GM18909 (cell line): ENCODE measurements around the gene SLC12A7.

Experiments
- ATAC-seq: cut with Tn5 transposase; IDR thresholded peaks from one replicate; pipeline ENCODE4 v1.9.1; 2021; ENCODE audit warnings: mild to moderate bottlenecking; ENCODE audit not compliant: unreplicated experiment, poor library complexity

Gene SLC12A7

GRCh38 chr5:1142886-1143669 is 31.2 kb upstream of the SLC12A7 start:
- ATAC-seq = no peak

GRCh38 chr5:1141834-1142233 is 30.0 kb upstream of the SLC12A7 start:
- no peak for ATAC-seq

- no peak for ATAC-seq
These were observed 28.9 kb upstream of the SLC12A7 start for GRCh38 chr5:1140818-1141189.

- ATAC-seq = peak; percentile 79
These were observed 28.4 kb upstream of the SLC12A7 start for GRCh38 chr5:1140171-1140817.

GRCh38 chr5:1139331-1140170 is 27.7 kb upstream of the SLC12A7 start:
- ATAC-seq = peak; percentile 9

GRCh38 chr5:1138445-1139245 is 26.8 kb upstream of the SLC12A7 start:
- no peak for ATAC-seq

GRCh38 chr5:1137567-1138444 is 25.9 kb upstream of the SLC12A7 start:
- ATAC-seq = no peak

GRCh38 chr5:1136814-1137213 is 25.0 kb upstream of the SLC12A7 start:
- no peak for ATAC-seq

- no peak for ATAC-seq
These were observed 24.0 kb upstream of the SLC12A7 start for GRCh38 chr5:1135696-1136525.

GRCh38 chr5:1134478-1134877 is 22.6 kb upstream of the SLC12A7 start:
- ATAC-seq = peak; percentile 67

- no peak for ATAC-seq
These were observed 21.8 kb upstream of the SLC12A7 start for GRCh38 chr5:1133510-1134201.

- ATAC-seq = no peak
These were observed 21.2 kb upstream of the SLC12A7 start for GRCh38 chr5:1133108-1133507.

GRCh38 chr5:1132570-1132969 is 20.7 kb upstream of the SLC12A7 start:
- ATAC-seq = no peak

- no peak for ATAC-seq
These were observed 19.9 kb upstream of the SLC12A7 start for GRCh38 chr5:1131726-1132125.

- ATAC-seq = no peak
These were observed 19.3 kb upstream of the SLC12A7 start for GRCh38 chr5:1131191-1131621.

- no peak for ATAC-seq
These were observed 18.5 kb upstream of the SLC12A7 start for GRCh38 chr5:1130218-1130946.

GRCh38 chr5:1129711-1130055 is 17.8 kb upstream of the SLC12A7 start:
- no peak for ATAC-seq
